ENCODE data around the gene RND3.

Gene RND3

DNA sequence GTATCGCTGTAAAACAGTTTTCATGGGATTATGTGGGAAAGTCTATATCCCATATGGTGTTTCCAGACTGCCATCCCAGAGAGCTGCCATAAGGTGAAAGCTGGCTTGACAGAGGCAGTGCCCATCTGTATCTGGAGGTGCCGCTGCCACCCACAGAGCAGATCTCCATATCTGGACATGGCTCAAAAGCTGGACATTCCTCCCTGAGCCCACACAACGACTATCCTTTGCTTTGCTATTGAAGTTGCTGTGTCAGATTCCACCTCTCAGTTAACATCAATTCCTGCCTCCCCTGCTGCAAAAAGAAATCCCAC lies 55.2 kb downstream of the RND3 start:
- DNase-seq: peak; percentile 44

DNA sequence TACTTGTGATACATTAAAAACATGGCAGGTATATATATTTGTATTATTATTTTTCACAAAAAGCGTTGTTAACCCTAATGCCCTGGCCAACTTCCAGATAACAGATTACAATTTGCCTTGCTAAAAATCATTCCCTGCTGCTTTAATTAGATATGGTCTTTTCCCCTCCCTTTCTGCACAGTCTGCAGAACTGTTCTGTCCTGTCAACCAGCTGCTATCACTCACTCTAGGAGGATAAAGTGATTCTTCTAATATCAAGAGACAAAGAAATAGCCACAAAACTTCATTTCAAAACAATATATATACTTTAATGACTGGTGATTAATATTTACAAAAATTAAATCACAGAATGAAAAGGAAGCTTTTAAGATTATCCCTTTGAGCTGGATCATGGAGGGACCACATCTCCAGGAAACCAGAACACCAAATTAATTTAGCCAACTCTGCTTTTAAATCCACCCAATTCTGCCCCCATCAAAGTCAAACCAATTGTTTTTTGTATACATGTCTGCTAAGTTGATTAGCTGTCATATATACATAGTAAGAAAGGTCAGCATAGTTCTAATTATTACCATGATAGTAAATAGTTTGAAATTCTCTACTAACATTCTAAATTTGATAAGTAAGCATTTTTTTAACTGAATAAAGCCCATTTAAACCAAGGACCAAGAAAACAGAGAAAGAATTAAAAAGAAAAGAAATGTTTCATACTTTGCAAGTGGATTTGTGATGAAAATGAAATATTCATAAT lies 55.7 kb downstream of the RND3 start:
- DNase-seq: peak; percentile 42

DNA sequence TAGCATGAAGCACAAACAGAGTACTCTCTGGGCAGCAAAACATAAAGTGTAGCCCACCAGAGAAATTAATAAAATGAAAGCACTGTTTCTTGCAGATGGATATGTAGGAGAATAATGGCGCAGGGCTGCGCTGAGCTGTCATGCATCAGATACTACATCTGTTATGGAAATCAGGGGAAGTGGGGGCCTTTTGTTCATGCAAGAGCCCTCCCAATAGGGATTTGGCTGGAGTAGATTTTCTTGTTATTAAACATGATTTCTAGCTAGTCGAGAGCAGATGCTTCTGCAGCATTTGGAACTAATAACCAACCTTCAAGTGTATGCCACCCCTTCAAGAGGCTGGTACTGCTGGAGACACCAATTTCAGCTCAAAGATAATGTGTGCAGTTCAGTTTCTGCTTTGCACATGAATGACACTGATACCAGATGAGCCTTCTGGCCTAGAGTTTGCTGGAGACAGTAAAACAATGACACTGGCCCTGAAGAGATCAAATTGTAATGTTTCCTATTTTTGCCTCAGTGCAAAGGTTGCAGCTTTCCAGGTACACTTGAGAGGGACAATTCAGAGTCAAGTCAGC lies 58.0 kb downstream of the RND3 start:
- DNase-seq: peak; percentile 90

DNA sequence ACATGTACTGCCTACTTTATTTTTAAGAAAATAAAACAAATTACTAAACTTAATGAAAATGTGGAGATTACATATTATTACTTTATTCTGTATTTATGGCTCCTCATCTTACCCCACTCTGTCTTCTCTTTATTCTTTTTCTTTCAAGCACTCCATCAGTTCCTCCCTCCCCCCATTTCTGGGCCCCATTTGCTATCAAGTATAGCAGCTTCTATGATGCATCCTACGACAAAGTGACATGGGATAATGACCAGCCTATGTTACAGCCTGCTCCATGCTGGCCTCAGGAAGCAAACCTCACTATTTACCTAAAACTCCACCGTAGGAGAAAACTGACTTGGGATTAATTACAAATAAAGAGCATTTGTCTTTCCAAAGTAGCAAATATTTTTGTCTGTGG lies 58.8 kb downstream of the RND3 start:
- no peak for DNase-seq

DNA sequence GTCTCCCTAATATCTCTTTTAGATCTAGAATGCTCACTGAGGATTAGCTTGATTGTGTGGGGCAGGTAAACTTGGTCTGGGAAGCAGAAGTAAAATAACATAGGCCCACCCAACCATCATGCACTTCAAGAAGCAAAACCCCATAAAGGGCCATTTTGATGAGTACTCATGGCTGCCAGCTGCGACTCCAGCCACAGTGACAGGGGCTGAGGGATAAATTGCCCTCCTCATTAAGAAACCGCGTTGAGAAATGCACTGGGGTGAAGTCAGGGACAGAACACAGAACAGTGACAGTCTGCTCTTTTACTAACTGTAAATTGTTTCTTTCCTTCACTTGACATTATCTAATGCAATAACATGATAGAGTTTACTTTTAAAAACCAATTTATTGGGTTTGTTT lies 60.2 kb downstream of the RND3 start:
- DNase-seq: no peak

DNA sequence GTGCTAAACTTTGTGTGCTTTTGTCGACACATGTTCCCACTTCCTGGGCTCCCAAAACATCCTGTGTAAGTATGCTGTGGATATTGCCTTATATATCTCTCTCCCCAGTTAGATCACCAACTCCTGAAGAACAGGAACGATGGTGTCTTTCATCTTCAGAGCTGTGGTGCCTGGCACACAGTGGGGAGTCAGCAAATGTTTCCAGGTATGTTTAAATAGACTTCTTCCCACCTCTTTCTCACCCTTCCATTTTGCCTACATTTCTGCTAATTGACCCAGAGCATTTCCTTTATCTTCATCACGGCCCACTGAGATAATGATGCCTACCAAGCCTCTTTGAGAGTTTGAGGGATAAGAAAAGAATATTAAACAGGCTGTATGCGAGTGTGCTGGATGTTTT lies 60.7 kb downstream of the RND3 start:
- DNase-seq: no peak

DNA sequence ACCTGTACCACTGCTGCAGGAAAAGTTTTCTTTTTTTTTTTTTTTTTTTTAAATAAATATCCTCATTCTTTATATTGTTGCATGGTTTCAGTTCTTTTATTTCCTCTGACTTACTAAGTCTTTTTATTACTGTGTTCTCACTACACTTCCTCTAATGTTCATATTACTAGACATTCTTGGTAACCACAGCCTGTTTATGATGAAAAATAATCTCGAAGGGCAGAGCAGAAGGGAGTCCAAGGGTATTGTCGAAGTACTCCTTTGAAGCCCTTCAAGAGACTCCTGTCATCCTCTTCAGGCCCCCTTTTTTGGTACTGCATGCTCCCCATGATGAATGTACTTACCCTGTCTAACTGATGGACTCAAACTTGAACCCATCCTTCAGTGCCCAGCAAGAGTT lies 61.2 kb downstream of the RND3 start:
- DNase-seq: no peak

DNA sequence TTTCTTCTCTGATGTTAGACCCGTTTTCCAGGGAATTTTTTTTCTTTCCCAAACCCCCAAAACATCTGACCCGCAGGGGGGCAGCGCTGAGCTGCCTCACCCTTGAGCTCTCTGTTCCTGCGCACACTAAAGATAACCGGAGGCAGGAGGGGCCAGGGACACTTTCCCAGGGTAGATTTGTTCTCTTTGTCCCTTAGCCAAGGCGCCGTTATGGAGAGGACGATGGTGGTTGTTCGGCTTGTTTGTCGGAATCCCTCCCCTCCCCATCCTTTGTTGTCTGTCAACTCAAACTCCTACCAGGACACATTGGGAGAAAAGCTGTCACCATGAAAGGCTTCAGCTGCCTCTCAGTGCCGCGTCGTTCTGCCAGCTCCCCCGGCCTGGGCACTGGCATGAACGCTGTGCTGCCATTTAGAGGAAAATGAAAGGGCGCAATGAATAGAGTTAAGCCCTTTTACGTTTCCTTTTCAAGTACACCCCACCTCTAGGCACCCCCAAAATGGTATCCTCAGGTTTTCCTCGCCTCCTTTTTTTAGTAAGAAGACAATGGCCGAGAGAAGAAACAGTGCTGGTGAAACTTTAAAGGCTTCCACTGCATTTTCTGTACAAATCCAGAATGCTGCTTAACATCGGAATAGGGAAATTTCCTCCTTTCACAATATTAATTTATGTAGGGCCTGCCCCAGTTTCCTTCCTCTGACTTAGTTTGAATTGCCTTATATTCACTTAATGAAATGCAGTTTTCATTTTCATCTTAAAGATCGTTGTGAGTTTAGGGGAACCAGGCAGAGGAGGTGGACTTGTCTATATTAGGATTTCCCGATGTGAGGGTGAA lies 62.1 kb downstream of the RND3 start:
- no peak for DNase-seq

DNA sequence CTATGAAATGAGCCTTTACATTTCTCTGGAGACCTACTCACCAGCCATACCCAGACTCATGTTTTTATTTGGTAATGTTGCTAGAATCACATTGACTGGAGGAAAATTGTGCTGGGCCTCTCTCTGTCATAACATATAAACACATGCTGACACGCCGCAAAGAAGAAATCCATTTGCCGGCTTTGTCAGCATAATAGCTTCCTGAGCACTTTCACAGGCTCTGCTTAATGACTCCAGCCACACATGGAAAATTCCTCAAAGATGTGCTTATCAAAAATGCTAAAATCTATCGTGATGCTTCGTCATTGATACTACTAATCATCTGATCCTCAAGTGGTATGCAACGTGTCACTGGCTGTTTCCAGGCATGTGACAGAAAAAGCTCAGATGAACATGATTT lies 63.1 kb downstream of the RND3 start:
- DNase-seq: no peak

DNA sequence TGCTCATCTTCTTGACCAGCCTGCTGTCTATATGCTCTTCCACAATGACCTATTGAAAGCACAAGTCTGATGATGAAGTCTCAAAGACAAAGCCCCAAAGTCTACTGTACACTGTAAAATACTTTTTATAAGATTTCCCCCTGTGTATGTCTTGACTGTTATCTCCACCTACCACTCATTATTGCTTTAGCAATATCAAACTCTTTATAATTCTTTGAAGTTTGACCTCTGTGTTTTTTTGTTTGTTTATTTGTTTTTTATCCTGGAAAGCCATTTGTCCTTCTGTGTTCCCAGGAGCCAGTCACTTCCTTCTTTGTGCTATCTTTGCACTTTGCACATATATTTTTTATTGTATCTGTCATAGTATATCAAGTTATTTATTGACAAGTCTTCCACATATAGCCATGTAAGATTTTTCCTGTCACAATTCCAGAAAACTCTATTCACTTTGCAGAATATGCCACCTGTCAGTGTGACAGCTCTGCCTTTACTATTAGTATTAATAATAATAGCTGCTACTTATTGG lies 66.3 kb downstream of the RND3 start:
- no peak for DNase-seq

DNA sequence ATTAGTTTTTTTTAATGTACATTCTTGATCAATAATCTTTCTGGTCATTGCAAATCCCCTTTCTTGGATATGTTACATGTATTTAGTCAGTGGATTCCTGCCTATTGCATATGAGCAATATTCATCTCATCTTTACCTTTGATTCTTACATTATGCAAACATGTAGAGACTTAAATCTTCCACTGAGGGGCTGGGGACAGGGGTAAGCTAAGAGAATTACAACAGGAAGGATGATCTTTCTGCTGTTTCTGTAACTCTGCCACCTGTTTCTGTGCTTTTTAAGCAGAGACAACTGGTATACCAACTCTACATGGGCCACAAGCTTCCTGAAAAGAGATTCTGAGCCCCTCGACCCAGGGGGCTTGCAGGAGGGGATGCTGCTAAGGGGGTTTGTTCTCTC lies 68.6 kb downstream of the RND3 start:
- DNase-seq: no peak

All from NCI-H1694 (cell line).